Left lung (tissue), 10 donors: ENCODE results near the gene MORN1. TPM values are rescaled to one million over a fixed set of nuclear protein-coding genes. Genes with fewer than 3 reads are reported as not detected.

ENCODE experiments used
- ATAC-seq: fragments of 200-7000 bp; cut with Tn5 transposase; one replicate; pipeline ENCODE4 v1.9.1; 2020; ENCODE audit warnings: moderate library complexity
- DNase-seq, 4 donors: peaks; one replicate each; pipeline ENCODE4 v3.0.0-alpha.2; 2013 to 2020
- H3K27ac ChIP-seq, 2 donors: fragments of 200-600 bp; sonication (generic) in 1 of 2; one replicate each; pipeline versions ENCODE4 v1.5.0 to v1.8.0; 2020 to 2021
- H3K27me3 ChIP-seq, 2 donors: fragments of 200-600 bp; sonication (generic) in 1 of 2; one replicate each; pipeline versions ENCODE4 v1.5.0 to v1.8.0; 2020 to 2021
- H3K36me3 ChIP-seq, 2 donors: fragments of 200-600 bp; sonication (generic) in 1 of 2; one replicate each; pipeline versions ENCODE4 v1.5.0 to v1.8.0; 2020 to 2021
- H3K4me1 ChIP-seq, 2 donors: fragments of 200-600 bp; one replicate each; pipeline ENCODE4 v1.8.0; 2021
- H3K4me3 ChIP-seq, 2 donors: fragments of 200-600 bp; sonication (generic) in 1 of 2; one replicate each; pipeline versions ENCODE4 v1.5.0 to v1.8.0; 2020 to 2021; ENCODE audit warnings: mild to moderate bottlenecking in 1 of 2
- H3K9me3 ChIP-seq, 2 donors: fragments of 200-600 bp; sonication (generic) in 1 of 2; one replicate each; pipeline versions ENCODE4 v1.5.0 to v1.8.0; 2020 to 2021
- CTCF ChIP-seq, 2 donors: fragments of 200-600 bp; sonication (generic) in 1 of 2; IDR thresholded peaks; one replicate each; pipeline versions ENCODE4 v1.5.0 to v1.8.0; 2021; ENCODE audit warnings: antibody characterized with exemption in 2 of 2
- intact Hi-C, 2 donors: fragments of 100-400 bp; cut with DNase I; formaldehyde crosslinking; loops; one replicate each; pipeline versions ENCODE4 v1.11.2 to v1.14.2; 2022
- polyA plus RNA-seq, 6 donors: library from polyadenylated mRNA; unstranded; fragments of 120-200 nt; gene quantifications; one replicate each; pipeline ENCODE4 v1.2.1, GENCODE V29; 2013; ENCODE audit not compliant: insufficient read length in 6 of 6
- total RNA-seq, 2 donors: library from RNA; stranded (reverse); fragmentation: NEBNext Ultra II Directional; extraction: Animal tissue kit (Norgen Biotek cat#: 25700); gene quantifications; one replicate each; pipeline ENCODE4 v1.2.1, GENCODE V29; 2021
- donor health status: DM: no; HTN: yes; CAD: no.
- donor health status: DM: no; HTN: no; CAD: no.

Gene MORN1
- total and polyA plus RNA-seq, 8 donors = 7.5 to 17.8 (median 14.1) TPM

DNA sequence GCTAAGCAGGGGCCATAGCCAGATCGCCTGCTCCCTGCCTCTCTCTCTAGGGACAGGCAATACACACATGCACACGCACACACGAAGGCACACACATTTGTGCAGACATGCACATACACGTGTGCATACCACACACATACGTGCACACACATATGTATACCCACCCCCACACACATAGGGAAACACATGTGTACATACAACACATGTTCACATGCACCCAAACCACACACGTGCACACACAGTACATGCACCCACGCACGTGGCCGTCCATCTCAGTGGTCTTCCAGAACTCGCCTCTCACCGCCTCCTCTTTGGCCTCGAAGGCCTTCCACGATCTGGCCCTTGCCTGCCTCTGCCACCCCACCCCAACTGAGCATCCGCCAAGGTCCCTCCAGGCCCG lies 46.3 kb upstream of the MORN1 start:
- ATAC-seq = no peak

DNA sequence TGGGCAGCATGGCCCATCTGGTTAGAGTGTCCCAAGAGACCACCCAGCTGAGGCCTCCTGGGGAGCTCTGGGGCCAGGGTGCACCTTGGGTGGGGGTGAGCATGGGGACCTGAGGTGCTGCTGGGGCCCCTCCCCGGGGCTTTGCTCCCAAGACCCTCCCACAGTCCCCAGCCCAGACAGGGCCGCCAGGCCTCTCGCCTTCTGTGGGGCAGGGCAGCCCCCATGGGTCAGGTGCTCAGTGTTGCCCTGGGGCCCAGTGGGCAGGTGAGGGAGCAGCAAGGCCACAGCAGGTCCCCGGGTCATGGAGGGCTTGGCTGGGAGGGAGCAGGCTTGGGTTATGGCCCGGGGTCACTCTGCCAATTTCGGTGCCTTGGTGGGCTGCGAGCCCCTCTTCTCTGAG lies 45.5 kb upstream of the MORN1 start:
- no peak overlapping the region for H3K27ac ChIP-seq
- no peak overlapping the region for H3K4me3 ChIP-seq
- H3K27me3 ChIP-seq = peaks cover 0 to 89% of the 10 kb centered on the region in 2 donors
- no peaks in the 10 kb centered on the region for H3K4me1 ChIP-seq
- no peak for DNase-seq
- no peak for ATAC-seq
- intact Hi-C loops = no loop called here
- no peaks in the 10 kb centered on the region for H3K36me3 ChIP-seq
- no peak for TF ChIP-seq CTCF (IDR thresholded peaks at IDR 0.05)
- H3K9me3 ChIP-seq = no peaks in the 10 kb centered on the region

More for the DNA sequence above, 46.3 kb upstream of the MORN1 start:
- peaks cover 2 to 89% of the 10 kb centered on the region in 2 donors for H3K27me3 ChIP-seq
- H3K27ac ChIP-seq = no peak overlapping the region
- H3K4me1 ChIP-seq = no peaks in the 10 kb centered on the region
- intact Hi-C loops = no loop called here
- no peaks in the 10 kb centered on the region for H3K36me3 ChIP-seq
- H3K4me3 ChIP-seq = no peak overlapping the region
- no peak for TF ChIP-seq CTCF (IDR thresholded peaks at IDR 0.05)
- H3K9me3 ChIP-seq = no peaks in the 10 kb centered on the region
- no peak for DNase-seq

DNA sequence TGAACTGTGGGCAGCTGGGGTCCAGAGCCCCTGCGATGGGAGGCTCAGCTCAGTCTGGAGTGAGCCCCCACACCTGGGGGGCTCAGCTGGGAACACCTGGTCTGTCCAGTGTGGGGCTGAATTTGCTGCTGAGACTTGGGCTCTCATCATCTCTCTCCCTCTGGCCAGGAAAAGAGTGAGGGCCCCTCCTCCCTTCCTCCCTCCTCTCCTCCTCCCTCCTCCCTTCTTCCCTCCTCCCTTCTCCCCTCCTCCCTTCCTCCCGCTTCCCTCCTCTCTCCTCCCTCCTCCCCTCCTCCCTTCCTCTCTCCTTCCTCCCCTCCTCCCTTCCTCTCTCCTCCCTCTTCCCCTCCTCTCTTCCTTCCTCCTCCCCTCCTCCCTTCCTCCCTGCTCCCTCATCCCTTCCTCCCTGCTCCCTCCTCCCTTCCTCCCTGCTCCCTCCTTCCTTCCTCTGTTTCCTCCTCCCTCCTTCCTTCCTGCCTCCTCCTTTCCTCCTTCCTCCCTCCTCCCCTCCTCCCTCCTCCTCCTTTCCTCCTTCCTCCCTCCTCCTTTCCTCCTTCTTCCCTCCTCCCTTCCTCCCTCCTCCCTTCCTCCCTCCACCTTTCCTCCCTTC lies 44.5 kb upstream of the MORN1 start:
- Histone ChIP-seq H3K27me3 (peaks cover 0 to 89% of the 10 kb centered on the region in 2 donors), H3K27ac (no peak overlapping the region), H3K36me3 (no peaks in the 10 kb centered on the region), H3K9me3 (no peaks in the 10 kb centered on the region), H3K4me3 (no peak overlapping the region), H3K4me1 (no peaks in the 10 kb centered on the region)
- ATAC-seq (no peak), DNase-seq (no peak)
- no peak for TF ChIP-seq CTCF (IDR thresholded peaks at IDR 0.05)
- intact Hi-C loops = no loop called here

- Histone ChIP-seq H3K36me3 (no peaks in the 10 kb centered on the region), H3K4me1 (no peaks in the 10 kb centered on the region), H3K27me3 (peaks cover 0 to 91% of the 10 kb centered on the region in 2 donors), H3K9me3 (peaks cover 0 to 2% of the 10 kb centered on the region in 2 donors), H3K4me3 (no peak overlapping the region), H3K27ac (no peak overlapping the region)
- no peak for TF ChIP-seq CTCF (IDR thresholded peaks at IDR 0.05)
- intact Hi-C loops = no loop called here
- ATAC-seq (no peak), DNase-seq (no peak)
Observed at GRCh38 chr1:2435091-2435490, 43.7 kb upstream of the MORN1 start.

GRCh38 chr1:2433936-2434655 lies 42.7 kb upstream of the MORN1 start:
- Histone ChIP-seq H3K4me1 (no peaks in the 10 kb centered on the region), H3K4me3 (no peak overlapping the region), H3K27me3 (peaks cover 0 to 89% of the 10 kb centered on the region in 2 donors), H3K9me3 (peaks cover 0 to 12% of the 10 kb centered on the region in 2 donors), H3K27ac (no peak overlapping the region), H3K36me3 (no peaks in the 10 kb centered on the region)
- no peak for DNase-seq
- no peak for ATAC-seq
- TF ChIP-seq CTCF (IDR thresholded peaks at IDR 0.05) = no peak
- intact Hi-C loops = no loop called here
